Measurements from ENCODE around the gene DQX1. TPM values are rescaled to one million over a fixed set of nuclear protein-coding genes. Genes with fewer than 3 reads are reported as not detected.

Gene DQX1
- total and polyA plus RNA-seq, 9 of the 15 experiments (the other 6 are each of a cell fraction or from before 2014, with no cell fraction given) = 0.04 to 0.38 (median 0.18) TPM; not detected in 1

DNA sequence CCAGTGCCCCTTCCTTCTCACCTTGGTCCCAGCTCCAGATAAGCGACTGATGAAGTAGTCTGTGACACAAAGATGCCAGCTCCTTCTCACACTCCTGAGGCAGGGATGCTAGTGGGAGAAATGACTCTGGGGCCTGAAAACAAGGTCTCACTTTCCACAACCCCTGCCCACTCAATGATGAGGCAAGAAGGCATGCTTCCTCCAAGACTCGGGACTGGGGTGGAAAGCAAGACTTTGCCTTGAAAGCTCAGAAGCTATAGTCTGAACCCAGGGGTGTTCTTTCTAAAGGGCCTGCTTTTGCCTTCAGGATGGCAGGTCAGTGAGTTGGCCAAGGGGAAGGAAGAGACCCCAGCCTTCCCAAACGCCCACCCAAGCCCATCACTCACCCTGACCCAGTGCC lies 44.6 kb downstream of the DQX1 start:
- Histone ChIP-seq H3K79me2 (ENCODE audit: control insufficient read depth, insufficient read depth, low read length) (peaks cover 32% of the 10 kb centered on the region), H2AFZ (ENCODE audit: low read depth, low read length) (no peak overlapping the region), H3K4me3 (peak overlapping the region; percentile 86), H3K9ac (ENCODE audit: insufficient read depth in 1 of 2, low read depth in 2 of 2, low read length in 2 of 2) (peak overlapping the region; percentile 83 to 93), H3K4me1 (replicated peaks in 1 of 2; ENCODE audit: control insufficient read depth in 2 of 2, insufficient read depth in 2 of 2, low read length in 2 of 2) (peaks cover 8 to 23% of the 10 kb centered on the region in 2 experiments; a peak in 4 of 5 replicates), H4K20me1 (replicated peaks; ENCODE audit: control insufficient read depth, insufficient read depth, low read length) (no peaks in the 10 kb centered on the region; the same call in 1 of the 2 replicates), H3K9me1 (ENCODE audit: control insufficient read depth, insufficient read depth, low read length) (no peaks in the 10 kb centered on the region), H3K27me3 (ENCODE audit: control insufficient read depth in 2 of 2, insufficient read depth in 2 of 2, low read length in 2 of 2) (no peaks in the 10 kb centered on the region), H3K27ac (ENCODE audit: extremely low read depth, low read depth, low read length) (no peak overlapping the region), H3K9me3 (replicated peaks; ENCODE audit: control insufficient read depth, insufficient read depth, low read depth, low read length) (no peaks in the 10 kb centered on the region), H3K4me2 (ENCODE audit: insufficient read depth, low read length) (peak overlapping the region; percentile 99), H3K36me3 (ENCODE audit: control insufficient read depth, insufficient read depth, low read length) (peaks cover 29% of the 10 kb centered on the region)
- intact Hi-C loops (cut with micrococcal nuclease) (no loop called here), in situ Hi-C loops (cut with MboI) (no loop called here)
- TF ChIP-seq ZNF507 (tag; conservative IDR thresholded peaks at IDR 0.05) (no peak), ZNF699 (CRISPR knock-in tag; IDR thresholded peaks at IDR 0.05; ENCODE audit: insufficient replicate concordance) (no peak)
- TF ChIP-seq, protein P1, sequence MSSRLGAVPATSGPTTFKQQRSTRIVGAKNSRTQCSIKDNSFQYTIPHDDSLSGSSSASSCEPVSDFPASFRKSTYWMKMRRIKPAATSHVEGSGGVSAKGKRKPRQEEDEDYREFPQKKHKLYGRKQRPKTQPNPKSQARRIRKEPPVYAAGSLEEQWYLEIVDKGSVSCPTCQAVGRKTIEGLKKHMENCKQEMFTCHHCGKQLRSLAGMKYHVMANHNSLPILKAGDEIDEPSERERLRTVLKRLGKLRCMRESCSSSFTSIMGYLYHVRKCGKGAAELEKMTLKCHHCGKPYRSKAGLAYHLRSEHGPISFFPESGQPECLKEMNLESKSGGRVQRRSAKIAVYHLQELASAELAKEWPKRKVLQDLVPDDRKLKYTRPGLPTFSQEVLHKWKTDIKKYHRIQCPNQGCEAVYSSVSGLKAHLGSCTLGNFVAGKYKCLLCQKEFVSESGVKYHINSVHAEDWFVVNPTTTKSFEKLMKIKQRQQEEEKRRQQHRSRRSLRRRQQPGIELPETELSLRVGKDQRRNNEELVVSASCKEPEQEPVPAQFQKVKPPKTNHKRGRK (tag; IDR thresholded peaks at IDR 0.05) = no peak
- TF ChIP-seq, protein P2, sequence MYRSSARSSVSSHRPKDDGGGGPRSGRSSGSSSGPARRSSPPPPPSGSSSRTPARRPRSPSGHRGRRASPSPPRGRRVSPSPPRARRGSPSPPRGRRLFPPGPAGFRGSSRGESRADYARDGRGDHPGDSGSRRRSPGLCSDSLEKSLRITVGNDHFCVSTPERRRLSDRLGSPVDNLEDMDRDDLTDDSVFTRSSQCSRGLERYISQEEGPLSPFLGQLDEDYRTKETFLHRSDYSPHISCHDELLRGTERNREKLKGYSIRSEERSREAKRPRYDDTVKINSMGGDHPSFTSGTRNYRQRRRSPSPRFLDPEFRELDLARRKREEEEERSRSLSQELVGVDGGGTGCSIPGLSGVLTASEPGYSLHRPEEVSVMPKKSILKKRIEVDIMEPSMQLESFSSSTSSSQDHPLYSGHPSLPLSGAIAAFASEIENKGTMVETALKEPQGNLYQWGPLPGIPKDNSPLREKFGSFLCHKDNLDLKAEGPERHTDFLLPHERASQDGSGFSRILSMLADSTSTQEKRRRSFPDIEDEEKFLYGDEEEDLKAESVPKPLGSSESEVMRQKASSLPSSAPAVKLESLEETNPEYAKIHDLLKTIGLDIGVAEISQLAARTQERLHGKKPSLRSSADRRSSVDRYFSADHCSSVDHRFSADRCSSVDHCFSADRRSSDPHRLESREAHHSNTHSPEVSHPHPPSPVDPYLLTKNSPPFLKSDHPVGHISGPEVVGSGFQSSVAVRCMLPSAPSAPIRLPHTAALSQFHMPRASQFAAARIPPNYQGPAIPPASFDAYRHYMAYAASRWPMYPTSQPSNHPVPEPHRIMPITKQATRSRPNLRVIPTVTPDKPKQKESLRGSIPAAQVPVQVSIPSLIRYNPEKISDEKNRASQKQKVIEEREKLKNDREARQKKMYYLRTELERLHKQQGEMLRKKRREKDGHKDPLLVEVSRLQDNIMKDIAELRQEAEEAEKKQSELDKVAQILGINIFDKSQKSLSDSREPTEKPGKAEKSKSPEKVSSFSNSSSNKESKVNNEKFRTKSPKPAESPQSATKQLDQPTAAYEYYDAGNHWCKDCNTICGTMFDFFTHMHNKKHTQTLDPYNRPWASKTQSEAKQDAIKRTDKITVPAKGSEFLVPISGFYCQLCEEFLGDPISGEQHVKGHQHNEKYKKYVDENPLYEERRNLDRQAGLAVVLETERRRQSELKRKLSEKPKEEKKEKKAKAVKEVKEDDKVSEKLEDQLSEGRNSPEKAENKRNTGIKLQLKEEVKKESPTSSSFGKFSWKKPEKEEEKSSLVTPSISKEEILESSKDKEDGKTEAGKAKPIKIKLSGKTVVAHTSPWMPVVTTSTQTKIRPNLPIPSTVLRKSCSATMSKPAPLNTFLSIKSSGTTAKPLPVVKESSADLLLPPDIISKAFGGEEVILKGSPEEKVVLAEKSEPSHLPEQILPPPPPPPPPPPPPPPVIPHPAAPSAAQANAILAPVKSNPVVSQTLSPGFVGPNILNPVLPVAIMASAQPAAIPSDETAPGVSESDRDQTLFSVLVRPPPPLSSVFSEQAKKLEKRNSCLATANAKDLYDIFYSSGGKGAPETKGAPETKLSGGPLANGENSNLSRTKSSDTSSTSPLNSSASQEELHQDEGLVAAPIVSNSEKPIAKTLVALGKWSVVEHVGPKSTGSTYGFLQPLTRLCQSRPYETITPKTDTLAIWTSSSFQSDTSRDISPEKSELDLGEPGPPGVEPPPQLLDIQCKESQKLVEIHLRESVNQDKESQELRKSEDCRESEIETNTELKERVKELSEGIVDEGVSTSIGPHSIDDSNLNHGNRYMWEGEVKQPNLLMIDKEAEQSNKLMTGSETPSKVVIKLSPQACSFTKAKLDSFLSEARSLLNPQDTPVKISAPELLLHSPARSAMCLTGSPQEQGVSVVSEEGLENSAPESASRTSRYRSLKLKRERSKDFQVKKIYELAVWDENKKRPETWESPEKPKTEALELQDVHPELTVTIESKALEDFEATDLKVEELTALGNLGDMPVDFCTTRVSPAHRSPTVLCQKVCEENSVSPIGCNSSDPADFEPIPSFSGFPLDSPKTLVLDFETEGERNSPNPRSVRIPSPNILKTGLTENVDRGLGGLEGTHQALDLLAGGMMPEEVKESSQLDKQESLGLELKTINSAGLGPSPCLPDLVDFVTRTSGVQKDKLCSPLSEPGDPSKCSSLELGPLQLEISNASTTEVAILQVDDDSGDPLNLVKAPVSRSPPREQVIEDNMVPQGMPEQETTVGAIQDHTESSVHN (IDR thresholded peaks at IDR 0.05; ENCODE audit: borderline replicate concordance in 1 of 2, low read depth in 1 of 2) = no peak
- 57% methylated on average over 3 of the region's 3 CpGs for WGBS (ENCODE audit: insufficient coverage, low coverage, missing lambda C conversion rate)
- no TSS peak for BruUV-seq (replicated peaks)
- POLR2A ChIA-PET = interaction anchor here (0.7 to 3.9 kb wide), 10 partner anchors 8 to 275 kb away, joined by 3 to 28 read pairs (median 4); partner anchors contain the start of genes MRPL53 and WBP1
- FAIRE-seq (no peak), ATAC-seq (no peak), DNase-seq (ENCODE audit: extremely low read depth in 1 of 4, low spot score in 3 of 4) (no peak)
- CTCF ChIA-PET (ENCODE audit: low intra/inter-chr PET ratio) = no interaction called here

Measured in K562 (cell line).